ENCODE data around the gene SOS2.
"Not testable (repeated sequence)": the region's sequence is repeated elsewhere in the genome, so short reads cannot be mapped to it uniquely, and the experiment has no call there.

The SOS2 gene

DNA sequence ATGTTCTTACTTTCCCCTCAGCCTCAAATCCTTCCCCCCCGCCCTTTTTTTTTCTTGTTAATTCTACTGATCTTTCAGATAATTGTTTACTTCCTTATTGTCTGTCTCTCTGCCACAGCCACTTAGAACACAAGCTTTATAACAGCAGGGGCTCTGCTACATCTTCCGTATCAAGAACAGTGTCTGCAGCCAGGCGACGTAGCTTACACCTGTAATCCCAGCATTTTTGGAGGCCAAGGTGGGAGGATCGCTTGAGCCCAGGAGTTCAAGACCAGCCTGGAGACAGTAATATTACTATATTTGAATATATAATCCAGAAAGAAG lies 5.4 kb downstream of the SOS2 start:
- no peak for DNase-seq (ENCODE audit: low read depth)

DNA sequence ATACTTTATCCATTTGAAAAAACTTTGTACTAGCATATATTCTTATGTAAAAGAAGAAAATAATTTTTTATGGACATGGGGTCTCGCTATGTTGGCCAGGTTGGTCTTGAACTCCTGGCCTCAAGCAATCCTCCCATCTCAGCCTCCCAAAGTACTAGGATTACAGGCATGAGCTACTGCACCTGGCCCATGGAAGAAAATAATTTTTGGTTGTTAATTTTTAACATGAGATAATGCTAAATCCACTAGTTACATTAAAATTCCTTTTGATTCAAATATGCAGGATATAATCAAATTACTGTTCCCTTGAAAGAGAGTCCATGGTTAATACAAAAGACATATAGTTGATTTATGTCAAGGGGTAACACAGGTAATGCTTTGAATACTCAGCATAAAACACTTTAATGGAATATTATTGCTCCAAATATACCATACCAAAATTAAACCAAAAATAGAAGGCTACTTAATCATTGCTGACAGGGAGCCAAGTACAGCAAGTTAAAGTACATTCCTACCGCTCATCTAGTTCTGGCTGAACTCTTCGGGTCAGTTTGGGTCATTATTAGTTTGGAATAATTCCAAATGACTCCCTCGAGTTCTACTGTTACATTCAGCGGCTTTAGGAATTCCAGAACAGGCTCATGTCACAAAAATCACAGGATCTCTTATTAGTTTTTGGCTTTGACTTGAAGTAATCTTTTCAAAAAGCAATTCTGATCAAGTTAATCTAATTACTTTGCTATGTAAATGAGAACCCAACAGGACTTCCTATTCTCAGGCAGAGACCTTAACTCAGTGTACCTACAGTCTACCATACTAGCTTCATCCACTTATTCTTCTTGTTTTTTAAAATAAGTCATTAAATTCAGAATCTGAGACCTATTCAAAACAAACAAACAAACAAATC lies 6.1 kb downstream of the SOS2 start:
- peak; percentile 82 for DNase-seq (ENCODE audit: low read depth)

DNA sequence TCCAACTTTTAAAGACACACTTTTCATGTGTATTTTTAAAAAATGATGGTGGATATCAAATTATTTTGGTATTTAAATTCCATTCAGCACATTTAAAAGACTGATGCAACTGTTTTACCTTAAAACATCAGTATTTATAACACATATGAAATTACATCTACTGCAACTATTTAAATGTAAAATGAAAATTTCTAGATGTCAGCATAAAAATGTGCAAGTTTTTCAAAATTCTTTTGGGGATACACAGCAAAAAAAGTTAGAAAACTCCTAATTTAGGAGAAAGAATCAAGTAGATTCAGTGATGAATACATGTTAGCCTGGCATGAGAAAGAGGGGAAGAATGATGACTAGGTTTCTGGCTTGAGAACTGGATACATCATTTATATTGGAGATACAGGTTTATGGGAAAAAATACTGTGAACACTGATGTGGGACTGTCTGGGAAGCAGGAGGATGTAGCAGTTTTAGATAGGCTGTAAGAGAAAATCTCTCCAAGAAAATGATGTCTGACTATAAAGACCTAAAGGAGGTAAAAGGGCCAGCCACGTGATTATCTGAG lies 9.2 kb downstream of the SOS2 start:
- DNase-seq (ENCODE audit: low read depth): peak; percentile 46

DNA sequence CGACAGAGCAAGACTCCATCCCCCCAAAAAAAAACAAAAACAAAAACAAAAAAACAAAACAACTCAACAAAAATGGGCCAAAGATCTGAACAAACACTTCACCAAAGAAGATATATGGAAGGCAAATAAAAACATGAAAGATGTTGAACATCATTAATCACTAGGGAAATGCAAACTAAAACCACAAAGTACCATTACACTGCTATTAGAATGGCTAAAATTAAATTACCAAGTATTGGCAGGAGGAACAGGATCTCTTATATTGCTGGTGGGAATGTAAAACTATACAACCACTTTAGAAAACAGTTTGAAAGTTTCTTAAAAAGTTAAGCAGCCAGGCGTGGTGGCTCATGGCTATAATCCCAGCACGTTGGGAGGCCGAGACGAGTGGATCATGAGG lies 12.9 kb downstream of the SOS2 start:
- no peak for DNase-seq (ENCODE audit: low read depth)

DNA sequence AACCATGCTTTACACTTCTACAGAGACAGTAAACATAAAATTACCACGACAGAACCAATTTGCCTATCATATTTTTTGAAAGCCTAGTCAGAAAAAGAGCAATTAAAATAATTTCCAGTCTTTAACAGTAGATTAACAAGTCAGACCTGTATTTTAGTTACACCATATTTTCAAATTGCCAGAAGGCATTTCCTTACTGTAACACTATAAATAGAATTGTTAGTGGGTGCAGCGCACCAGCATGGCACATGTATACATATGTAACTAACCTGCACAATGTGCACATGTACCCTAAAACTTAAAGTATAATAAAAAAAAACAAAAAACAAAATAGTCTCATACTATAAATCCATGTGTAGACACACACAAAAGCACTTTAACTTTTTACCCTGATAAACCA lies 16.0 kb downstream of the SOS2 start:
- DNase-seq (ENCODE audit: low read depth): no peak

DNA sequence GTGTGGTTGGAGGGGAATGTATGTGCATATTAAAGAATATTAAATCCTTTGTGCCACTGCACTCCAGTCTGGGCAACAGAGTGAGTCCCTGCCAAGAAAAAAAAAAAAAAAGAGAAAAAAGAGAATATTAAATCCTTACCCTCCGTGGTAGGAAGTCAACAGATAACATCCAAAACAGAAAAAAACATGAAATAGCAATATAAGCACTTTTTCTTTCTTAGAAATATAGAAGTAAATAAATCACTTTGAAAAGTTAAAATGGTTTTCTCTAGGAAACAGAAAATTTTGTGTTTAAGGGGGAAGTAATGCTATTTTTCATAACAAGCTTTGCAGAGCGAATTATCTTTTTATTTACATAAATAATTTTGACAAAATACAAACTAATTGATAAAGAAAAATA lies 17.6 kb downstream of the SOS2 start:
- DNase-seq (ENCODE audit: low read depth): no peak

DNA sequence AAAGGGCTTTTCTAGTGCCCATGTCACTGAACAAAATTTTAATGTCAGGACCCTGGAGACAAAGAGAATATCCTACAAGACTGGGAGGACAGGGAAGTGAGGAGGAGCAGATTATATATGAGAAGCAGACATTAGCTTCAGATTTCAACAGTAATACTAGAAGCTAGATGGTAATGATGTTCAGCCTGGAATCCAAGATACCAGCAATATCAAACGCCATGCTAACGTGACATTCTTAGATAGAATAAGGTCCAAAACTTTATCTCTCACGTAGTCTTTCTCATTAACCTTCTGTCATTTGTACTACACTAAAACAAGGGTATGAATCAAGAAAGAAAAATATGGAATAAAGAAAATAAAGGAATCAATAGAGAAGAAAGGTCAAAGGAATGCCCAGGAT lies 18.7 kb downstream of the SOS2 start:
- no peak for DNase-seq (ENCODE audit: low read depth)

DNA sequence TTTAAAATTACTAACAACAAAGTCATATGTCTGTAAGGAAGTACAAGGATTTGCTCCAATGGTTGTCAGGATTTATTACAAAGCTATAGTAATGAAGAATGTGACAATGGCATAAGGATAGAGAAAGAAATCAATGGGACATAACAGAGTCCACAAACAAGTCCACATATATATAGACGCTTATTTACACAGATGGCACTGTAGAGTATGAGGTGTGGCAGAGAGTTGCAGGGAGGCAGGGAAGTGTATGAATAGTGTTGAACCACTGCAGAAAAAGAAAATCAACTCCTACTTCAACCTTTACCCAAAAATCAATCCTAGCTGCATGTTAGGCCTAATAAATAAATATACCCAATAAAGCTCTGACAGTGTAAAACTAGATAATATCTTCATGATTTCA lies 21.3 kb downstream of the SOS2 start:
- DNase-seq (ENCODE audit: low read depth): no peak

DNA sequence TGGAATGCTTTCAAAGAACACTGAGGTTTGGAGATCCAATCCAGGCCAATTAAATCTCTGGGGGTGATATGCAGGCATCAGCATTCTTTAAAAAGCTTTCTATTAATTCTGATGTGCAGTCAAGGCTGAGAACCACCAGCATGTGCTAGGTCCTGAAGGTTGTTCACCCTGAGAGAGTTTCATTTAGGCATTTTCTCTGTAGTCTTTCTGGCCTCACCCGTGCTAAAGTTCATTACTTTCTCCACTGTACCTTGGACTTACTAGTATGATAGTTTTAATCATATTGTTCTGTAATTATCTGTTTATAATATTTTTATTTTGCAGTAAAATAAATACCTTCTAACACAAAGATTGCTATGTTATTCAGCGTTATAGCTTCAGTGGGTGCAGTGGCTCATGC lies 32.9 kb downstream of the SOS2 start:
- no peak for DNase-seq (ENCODE audit: low read depth)

DNA sequence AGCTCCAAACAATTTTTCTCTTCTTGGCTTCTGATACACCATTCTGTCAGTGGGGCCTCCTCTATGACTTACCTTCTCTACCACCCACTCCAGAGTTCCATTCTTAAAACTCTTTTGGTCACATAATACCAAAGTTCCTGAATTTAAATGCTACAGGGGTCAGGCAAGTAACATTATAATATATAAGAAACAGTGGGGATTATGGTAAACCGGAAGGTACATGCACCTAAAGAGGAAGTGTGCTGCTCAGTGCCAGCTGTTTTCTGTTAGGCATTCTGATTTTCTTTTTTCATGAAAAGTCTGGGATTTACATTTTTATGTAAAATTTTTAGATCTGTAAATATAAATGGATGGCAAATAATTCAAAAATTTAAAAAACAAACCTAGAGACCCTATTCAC lies 39.9 kb downstream of the SOS2 start:
- DNase-seq (ENCODE audit: low read depth): no peak

DNA sequence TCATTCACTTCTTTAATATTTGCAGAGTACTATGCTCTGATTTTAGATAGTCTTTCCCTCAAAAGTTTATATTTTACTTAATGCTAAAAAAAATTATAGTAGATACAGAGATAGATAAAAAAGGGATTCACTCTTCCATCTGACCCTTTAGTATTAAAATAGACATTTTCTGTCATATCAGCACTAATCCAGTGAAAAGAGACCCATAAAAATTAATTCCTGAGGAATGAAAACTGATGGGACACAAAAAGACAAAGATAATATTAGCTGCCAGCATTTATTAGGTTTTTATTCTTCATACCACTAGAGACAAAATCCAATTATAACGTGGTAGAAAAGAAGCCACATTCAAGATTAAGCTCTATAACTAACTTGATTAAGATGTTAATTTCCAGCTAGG lies 45.3 kb downstream of the SOS2 start:
- DNase-seq (ENCODE audit: low read depth): no peak

DNA sequence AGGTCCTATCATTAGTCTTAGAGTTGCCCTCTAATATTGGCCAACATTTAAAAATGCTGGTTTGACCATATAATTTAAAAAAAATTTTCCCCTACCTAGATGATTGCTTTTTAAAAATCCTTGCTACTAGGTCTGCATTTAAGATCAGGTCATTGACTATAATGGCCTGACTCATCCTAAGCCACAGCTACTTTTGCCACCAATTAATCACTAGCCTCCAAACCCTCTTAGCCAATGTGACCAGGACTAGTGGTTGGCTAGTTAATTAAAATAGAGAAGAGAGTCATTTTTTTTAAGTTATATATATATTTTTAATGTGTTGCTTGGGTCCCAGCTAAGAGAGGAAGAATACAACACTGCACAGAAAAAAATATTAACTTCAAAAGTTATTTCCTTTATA lies 57.5 kb downstream of the SOS2 start:
- DNase-seq (ENCODE audit: low read depth): peak; percentile 1

DNA sequence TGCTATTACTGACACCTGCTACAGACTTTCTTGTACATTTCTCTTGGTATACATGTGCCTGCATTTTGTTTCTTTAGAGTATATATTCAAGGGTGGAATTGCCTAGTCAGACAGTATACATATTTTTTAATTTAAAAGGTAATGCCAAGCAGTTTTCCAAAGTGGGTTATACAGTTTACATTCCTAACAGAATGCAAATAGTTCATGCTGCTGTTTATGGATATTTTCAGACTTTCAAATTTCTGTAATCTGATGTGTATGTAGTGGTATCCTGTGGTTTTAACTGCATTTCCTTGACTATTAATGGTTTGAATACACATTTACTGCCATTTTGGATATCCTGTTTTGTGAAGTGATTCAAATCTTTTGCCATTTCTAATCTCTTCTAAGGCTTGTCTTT lies 59.5 kb downstream of the SOS2 start:
- no peak for DNase-seq (ENCODE audit: low read depth)

DNA sequence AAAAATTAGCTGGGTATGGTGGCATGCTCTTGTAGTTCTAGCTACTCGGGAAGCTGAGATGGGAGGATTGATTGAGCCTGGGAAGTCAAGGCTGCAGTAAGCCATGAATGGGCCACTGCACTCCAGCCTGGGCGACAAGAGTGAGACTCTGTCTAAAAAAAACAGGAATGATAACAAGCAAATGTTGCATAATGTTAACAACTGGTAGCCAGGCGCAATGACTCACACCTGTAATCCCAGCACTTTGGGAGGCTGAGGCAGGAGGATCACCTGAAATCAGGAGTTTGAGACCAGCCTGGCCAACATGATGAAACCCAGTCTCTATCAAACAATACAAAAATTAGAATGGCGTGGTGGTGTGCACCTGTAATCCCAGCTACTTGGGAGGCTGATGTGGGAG lies 64.0 kb downstream of the SOS2 start:
- not testable (repeated sequence) for DNase-seq (ENCODE audit: low read depth)

DNA sequence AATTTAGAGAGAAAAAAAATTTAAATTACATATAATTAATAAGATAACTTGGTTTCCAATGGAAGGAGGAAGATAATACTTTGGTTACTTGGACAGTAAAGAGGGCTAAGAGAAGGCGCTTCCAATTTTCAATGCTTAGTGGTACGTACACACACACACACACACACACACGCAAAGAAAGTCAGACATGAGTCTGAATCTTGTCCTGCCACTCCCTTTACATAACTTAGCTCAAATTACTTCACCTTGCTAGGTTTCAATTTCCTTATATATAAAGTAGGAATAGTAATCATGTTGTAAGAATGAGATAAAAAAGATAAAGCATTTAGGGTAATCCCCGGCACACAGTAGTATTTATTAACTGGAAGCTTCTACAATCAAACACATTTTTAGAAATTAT lies 75.3 kb downstream of the SOS2 start:
- no peak for DNase-seq (ENCODE audit: low read depth)

DNA sequence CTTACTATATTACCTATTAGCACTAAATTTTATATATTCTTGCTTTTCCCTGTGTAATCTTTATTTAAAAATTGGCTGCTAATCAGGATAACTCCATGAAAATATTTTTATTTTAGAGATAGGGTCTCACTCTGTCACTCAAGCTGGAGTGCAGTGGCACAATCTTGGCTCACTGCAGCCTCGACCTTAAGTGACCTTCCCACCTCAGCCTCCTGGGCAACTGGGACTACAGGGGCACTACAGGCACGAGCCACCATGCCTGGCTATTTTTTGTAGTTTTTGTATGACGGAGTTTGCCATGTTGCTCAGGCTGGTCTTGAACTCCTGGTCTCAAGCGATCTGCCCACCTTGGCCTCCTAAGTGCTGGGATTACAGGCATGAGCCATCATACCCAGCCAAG lies 82.6 kb downstream of the SOS2 start:
- no peak for DNase-seq (ENCODE audit: low read depth)

DNA sequence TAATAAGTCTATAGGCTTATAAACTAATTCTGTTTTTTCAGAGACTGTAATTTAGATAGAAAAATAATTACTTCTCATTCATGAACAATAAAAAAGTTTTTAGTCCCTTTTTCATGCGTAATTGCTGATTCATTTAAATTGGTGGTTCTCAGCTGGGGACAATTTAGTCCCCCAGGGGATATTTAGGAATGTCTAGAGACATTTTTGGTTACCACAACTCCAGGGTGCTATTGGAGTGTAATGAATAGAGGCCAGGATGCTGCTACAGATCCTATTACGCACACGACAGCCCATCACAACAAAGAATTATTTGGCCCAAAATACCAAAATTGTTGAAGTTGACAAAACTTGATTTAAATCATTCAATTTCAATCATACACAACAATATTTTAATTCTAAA lies 92.2 kb downstream of the SOS2 start:
- DNase-seq (ENCODE audit: low read depth): no peak

DNA sequence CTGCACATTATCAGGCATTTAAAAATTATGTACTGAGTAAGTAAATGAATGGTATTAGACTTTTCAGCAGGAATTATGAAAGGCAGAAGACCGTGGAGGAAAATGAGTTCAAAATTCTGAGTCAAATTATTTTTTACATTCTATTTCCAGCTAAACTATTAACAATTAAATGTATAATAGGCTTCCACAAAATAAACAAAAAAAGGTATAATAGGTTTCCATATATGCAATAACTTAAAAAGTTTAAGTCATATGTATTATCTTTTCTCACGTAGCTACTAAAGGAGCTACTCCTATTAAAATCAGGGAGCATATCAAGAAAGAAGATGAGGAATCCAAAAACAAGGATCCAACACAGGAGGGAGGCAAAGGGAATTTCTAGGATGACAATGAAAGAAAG lies 103.6 kb downstream of the SOS2 start:
- DNase-seq (ENCODE audit: low read depth): no peak

DNA sequence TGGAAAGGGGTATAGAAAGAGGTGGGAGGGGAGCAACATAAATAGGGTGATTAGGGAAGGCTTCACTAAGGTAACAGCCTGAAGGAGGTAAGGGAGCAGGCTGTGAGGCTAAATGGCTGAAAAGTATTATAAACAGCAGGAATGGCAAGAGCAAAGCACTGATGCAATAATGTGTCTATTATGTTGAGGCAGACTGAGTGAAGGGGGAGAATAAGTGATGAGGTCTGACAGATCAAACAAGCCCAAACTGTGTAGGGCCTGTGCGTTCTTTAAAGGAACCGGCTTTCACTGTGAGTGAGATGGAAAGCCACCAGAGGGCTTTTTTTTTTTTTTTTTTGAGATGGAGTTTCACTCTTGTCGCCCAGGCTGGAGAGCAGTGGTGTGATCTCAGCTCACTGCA lies 108.3 kb downstream of the SOS2 start:
- no peak for DNase-seq (ENCODE audit: low read depth)

DNA sequence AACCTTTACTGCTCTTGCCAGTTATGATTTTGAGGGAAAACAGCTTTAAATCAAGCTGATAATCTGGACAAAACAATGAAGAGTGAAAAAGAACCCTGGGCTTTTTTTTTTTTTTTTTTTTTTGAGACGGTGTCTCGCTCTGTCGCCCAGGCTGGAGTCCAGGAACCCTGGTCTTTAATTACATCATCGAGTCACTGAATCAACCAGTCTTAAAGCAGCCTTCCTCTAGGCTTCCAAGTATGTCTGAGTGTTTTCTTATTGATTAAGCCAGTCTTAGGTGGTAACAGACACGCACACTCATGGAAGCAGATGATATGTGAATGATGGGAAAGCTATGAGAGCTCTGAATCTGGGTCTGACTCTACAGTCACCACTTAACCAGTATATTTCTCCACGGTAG lies 109.1 kb downstream of the SOS2 start:
- DNase-seq (ENCODE audit: low read depth): no peak

DNA sequence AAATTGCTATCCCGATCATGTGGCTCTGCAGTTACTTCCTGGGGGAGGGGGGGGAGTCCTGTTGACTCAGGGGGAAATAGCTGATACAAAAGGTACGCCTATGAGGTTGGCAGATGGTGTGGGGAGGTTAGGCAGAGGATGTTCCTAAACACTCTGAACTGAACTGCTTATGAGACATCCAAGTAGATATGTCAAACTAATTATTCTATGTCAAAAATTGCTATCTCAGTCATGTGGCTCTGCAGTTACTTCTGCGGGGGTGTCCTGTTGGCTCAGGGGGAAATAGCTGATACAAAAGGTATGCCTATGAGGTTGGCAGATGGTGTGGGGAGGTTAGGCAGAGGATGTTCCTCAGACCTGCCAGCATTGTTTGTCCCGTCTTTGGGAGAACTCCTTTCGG lies 109.9 kb downstream of the SOS2 start:
- DNase-seq (ENCODE audit: low read depth): no peak

DNA sequence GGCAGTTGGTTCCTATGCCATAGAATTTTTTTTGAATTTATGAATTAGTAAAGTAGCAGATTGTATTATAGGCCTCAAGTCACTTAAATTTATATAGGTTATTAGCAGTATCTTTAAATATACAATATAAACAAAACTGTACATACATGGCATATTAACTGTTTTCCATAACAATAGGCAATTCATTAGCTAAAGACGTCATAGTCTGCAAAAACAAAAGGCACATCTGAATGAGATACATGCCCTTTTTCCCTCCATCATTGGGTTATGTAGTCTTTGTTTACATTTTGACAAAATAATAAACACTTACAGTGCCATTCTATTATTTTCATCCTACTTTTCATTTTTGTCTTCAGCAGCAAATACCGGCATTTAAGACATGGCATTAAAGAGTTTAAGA lies 113.9 kb downstream of the SOS2 start:
- no peak for DNase-seq (ENCODE audit: low read depth)

DNA sequence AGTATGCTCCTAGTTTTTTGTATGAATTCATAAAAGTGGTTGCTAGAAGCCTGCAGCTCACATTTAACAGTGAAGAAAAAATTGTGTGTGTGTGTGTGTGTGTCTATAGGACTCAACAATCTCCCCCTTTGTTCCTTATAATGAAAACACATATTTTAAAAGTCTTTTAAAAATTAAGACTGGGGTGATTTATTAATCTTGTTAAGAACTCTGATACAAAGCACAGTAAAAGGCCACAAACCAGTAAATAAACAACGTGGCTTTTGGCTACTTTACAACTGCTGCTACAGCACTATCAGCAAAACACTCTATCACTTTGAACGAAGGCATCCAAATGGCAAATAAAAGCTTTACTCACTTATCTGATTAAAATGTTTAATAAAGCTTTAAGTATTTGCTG lies 114.4 kb downstream of the SOS2 start:
- DNase-seq (ENCODE audit: low read depth): no peak
